A549 (cell line): Measurements from ENCODE around the gene HDHD2.

Source experiments
- CBX2 ChIP-seq: fragments of 200-600 bp; sonication (generic); IDR thresholded peaks from 2 replicates; pipeline ENCODE4 v1.6.1; 2016; ENCODE audit warnings: low read depth, mild to moderate bottlenecking, borderline replicate concordance
- CHD2 ChIP-seq: fragments of 150-350 bp; IDR thresholded peaks from 2 replicates; pipeline ENCODE4 v1.6.1; 2014; ENCODE audit warnings: low read length; ENCODE audit not compliant: partially characterized antibody
- FOSL2 ChIP-seq, 2 experiments: fragments of 450-650 bp in 1 of 2; fragments of >200 bp in 1 of 2; sonication (Bioruptor Twin) in 1 of 2; formaldehyde crosslinking; IDR thresholded peaks; 2 replicates each; pipeline versions ENCODE4 v1.5.0 to v1.6.1; 2016 to 2020; ENCODE audit warnings: mild to moderate bottlenecking in 1 of 2, moderate library complexity in 1 of 2
- HOXA7 ChIP-seq: fragments of 250-450 bp; sonication (Bioruptor Pico); IDR thresholded peaks from 2 replicates; pipeline ENCODE4 v1.5.0; 2020; ENCODE audit warnings: mild to moderate bottlenecking, moderate library complexity
- MAZ ChIP-seq: fragments of 150-350 bp; IDR thresholded peaks from 2 replicates; pipeline ENCODE4 v1.6.1; 2014; ENCODE audit warnings: antibody characterized with exemption, low read depth, low read length, borderline replicate concordance
- POLR2A ChIP-seq: IDR thresholded peaks from 2 replicates; pipeline ENCODE4 v1.6.1; 2012; ENCODE audit warnings: mild to moderate bottlenecking, low read length
- TF ChIP-seq, protein P1 (sequence below): fragments of >200 bp; sonication (Bioruptor Twin); formaldehyde crosslinking; IDR thresholded peaks from 3 replicates; pipeline ENCODE4 v1.5.1; 2016
- TF ChIP-seq, protein P2 (sequence below): fragments of 200-600 bp; sonication (generic); IDR thresholded peaks from 2 replicates; pipeline ENCODE4 v1.6.1; 2016; ENCODE audit warnings: antibody characterized with exemption, mild to moderate bottlenecking, moderate library complexity

DNA sequence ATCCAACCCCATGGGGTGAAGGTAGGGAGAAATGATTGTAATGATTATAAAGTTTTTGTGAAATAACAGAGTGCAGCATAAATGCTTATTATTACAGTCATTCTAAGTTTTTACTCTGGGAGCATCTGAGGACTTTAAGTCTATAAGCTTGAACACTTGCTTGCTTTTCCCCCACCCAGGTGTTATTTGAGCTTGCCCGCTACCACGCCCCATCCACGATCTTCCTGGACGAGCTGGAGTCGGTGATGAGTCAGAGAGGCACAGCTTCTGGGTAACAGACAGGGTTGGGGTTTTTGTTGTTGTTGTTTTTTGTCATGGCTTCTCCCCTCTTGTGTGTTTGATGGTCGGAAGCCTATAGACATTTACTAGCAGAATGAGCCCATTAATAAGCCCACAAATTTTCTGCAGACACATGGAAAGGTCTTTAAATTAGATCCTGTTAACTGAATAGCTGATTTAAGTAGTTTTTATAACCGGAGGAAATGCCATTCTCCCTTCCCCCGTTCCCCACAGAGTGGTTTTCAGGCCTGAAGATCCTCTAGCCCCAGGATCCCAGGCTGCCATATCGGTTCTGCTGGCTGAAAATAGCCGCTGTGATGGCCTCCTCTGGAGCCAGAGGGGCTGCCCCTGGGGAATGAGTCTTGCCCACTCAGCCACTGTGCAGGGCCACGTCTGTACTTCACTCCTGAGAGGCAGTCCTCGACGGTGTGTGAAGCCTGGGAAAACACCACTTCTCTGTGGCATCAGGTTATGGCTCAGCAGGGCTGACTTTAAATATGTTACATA is 75.0 kb downstream of the HDHD2 start:
- TF ChIP-seq, protein P1, sequence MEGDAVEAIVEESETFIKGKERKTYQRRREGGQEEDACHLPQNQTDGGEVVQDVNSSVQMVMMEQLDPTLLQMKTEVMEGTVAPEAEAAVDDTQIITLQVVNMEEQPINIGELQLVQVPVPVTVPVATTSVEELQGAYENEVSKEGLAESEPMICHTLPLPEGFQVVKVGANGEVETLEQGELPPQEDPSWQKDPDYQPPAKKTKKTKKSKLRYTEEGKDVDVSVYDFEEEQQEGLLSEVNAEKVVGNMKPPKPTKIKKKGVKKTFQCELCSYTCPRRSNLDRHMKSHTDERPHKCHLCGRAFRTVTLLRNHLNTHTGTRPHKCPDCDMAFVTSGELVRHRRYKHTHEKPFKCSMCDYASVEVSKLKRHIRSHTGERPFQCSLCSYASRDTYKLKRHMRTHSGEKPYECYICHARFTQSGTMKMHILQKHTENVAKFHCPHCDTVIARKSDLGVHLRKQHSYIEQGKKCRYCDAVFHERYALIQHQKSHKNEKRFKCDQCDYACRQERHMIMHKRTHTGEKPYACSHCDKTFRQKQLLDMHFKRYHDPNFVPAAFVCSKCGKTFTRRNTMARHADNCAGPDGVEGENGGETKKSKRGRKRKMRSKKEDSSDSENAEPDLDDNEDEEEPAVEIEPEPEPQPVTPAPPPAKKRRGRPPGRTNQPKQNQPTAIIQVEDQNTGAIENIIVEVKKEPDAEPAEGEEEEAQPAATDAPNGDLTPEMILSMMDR = no peak
- TF ChIP-seq CBX2 (no peak), CHD2 (no peak), POLR2A (no peak), HOXA7 (no peak), MAZ (no peak), FOSL2 (IDR thresholded peaks at IDR 0.05) (no peak), FOSL2 (CRISPR knock-in tag; IDR thresholded peaks at IDR 0.05) (no peak)
- TF ChIP-seq, protein P2, sequence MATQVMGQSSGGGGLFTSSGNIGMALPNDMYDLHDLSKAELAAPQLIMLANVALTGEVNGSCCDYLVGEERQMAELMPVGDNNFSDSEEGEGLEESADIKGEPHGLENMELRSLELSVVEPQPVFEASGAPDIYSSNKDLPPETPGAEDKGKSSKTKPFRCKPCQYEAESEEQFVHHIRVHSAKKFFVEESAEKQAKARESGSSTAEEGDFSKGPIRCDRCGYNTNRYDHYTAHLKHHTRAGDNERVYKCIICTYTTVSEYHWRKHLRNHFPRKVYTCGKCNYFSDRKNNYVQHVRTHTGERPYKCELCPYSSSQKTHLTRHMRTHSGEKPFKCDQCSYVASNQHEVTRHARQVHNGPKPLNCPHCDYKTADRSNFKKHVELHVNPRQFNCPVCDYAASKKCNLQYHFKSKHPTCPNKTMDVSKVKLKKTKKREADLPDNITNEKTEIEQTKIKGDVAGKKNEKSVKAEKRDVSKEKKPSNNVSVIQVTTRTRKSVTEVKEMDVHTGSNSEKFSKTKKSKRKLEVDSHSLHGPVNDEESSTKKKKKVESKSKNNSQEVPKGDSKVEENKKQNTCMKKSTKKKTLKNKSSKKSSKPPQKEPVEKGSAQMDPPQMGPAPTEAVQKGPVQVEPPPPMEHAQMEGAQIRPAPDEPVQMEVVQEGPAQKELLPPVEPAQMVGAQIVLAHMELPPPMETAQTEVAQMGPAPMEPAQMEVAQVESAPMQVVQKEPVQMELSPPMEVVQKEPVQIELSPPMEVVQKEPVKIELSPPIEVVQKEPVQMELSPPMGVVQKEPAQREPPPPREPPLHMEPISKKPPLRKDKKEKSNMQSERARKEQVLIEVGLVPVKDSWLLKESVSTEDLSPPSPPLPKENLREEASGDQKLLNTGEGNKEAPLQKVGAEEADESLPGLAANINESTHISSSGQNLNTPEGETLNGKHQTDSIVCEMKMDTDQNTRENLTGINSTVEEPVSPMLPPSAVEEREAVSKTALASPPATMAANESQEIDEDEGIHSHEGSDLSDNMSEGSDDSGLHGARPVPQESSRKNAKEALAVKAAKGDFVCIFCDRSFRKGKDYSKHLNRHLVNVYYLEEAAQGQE = no peak
